Prostate gland (tissue), 2 donors: ENCODE measurements around the gene BCAP31.
"Not testable (repeated sequence)": the region's sequence is repeated elsewhere in the genome, so short reads cannot be mapped to it uniquely, and the experiment has no call there.

Source experiments
- POLR2A ChIP-seq: fragments of 450-650 bp; IDR thresholded peaks from one replicate; pipeline ENCODE4 v1.6.1; 2016; ENCODE audit warnings: antibody characterized with exemption, mild to moderate bottlenecking
- POLR2AphosphoS5 ChIP-seq: sonication (generic); formaldehyde crosslinking; IDR thresholded peaks from one replicate; pipeline ENCODE4 v1.6.1; 2017; ENCODE audit warnings: antibody characterized with exemption
- TF ChIP-seq, protein P1 (sequence below), 4 experiments: fragments of 200-600 bp in 2 of 4; fragments of 450-650 bp in 2 of 4; sonication (generic) in 2 of 4; IDR thresholded peaks; 1 replicate in 3 of 4; 2 replicates in 1 of 4; pipeline ENCODE4 v1.5.1; 2016 to 2019; ENCODE audit warnings: antibody characterized with exemption in 4 of 4, mild to moderate bottlenecking in 2 of 4, moderate library complexity in 2 of 4

DNA sequence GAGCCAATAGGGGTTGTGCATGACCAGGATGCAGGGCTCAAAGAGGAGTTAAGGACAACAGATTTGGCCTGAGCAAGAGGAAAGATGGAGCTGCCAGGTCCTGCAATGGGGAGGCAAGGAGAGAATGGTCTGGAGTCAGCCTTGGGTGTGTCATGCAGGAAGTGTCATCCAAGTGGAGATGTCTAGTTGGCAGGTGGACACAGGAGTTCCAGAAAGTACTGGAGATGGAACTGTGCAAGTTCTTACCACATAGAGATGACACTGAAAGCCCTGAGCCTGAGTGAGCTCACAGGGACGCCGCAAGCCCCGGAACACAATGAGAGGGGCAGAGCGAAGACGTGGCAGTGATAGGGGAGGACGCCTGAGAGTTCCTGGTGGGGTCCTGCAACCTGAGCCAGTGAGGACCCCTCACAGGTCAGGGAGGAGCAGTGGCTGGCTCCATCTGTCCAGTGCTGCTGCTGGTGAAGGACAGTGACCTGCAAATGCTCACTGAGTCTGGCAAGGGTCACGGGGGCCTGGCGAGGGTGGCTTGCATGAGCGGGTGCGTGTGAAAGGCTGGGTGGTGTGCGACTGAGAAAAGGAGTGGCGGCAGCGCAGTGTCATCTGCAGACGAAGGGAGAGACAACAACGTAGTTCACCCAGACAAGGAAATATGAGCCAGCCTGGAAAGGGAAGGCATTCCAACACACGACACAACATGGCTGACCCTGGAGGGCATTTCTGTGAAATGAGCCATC is 27.0 kb downstream of the BCAP31 start:
- TF ChIP-seq, protein P1, sequence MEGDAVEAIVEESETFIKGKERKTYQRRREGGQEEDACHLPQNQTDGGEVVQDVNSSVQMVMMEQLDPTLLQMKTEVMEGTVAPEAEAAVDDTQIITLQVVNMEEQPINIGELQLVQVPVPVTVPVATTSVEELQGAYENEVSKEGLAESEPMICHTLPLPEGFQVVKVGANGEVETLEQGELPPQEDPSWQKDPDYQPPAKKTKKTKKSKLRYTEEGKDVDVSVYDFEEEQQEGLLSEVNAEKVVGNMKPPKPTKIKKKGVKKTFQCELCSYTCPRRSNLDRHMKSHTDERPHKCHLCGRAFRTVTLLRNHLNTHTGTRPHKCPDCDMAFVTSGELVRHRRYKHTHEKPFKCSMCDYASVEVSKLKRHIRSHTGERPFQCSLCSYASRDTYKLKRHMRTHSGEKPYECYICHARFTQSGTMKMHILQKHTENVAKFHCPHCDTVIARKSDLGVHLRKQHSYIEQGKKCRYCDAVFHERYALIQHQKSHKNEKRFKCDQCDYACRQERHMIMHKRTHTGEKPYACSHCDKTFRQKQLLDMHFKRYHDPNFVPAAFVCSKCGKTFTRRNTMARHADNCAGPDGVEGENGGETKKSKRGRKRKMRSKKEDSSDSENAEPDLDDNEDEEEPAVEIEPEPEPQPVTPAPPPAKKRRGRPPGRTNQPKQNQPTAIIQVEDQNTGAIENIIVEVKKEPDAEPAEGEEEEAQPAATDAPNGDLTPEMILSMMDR (IDR thresholded peaks at IDR 0.05): not testable (repeated sequence)
- not testable (repeated sequence) for TF ChIP-seq POLR2AphosphoS5, POLR2A
